Activated CD4-positive, alpha-beta T cell treated with anti-CD3 and anti-CD28 coated beads for 24 hours (primary cell): Measurements from ENCODE around the gene MAGOH.
"Not testable (repeated sequence)": the region's sequence is repeated elsewhere in the genome, so short reads cannot be mapped to it uniquely, and the experiment has no call there.

Experiments
- DNase-seq, 2 donors: peaks; one replicate each; pipeline ENCODE4 v3.0.0-alpha.2; 2020; ENCODE audit warnings: low read depth in 2 of 2

Gene MAGOH

DNA sequence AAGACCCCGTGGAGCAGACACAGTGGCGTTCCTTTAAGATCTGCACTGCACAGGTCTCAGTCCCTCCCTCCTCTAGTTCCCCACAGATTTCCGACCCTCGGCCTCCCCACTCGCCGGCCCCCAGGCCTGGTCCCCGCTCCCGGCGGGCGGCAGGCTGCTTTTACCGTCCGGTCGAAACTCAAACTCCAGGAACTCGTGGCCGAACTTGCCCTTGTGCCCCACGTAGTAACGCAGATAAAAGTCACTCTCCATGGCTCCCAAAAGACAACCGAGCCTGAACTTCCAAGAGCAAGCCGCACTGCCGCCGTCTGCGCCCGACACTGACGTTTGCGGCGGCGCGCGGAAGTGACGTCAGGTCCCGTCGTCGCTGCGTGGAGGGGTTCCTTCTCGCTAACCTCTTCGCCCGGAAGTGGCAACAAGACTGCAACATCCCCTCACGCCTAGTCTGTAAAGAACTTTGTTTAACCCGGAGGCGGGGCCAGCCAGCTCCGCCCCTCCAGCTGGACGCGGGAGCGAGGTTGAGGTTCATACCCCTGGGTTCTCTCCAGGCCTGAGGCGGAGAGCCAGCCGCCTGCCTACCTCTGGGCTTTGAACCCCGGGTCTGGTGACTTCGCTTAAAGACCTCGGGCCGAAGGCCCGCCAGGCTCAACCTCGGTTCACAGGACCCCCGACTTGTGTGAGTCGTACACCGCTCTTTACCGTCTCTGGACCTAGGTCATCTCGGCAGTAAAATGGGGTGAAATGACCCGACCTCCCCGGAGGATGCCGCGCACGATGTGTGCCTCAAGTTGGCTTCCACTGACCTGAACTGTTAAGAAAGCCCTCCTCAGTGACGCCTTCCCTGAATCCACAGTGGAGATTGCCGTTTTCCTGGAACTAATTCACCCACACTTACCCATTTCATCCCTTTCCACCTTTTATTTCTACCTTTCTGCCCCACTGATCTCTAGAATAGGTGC, at the start of gene MAGOH:
MAGOH (minus strand) TSS at position 322 of the 959 bp plus-strand sequence; CDS start at position 252, 70 bp downstream.
- peak; percentile 85 to 92 for DNase-seq

DNA sequence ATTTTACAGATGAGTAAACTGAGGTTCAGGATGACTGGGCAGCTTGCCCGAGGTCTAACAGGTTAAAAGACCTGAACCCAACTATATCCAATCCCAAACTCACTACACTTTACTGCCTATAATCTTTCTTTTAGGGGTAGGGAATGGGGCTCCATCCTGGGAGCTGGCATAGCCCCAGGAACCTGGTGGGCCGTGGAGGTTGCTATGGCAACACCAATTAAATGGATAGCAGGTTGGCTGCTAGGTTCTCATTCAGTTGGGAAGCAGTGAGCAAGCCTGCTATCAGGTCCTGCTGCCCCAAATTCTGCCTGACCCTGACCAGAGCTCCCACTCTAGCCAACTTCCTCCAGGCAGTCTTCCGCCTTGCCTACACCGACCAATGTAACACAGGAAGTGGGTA, 48.6 kb upstream of the MAGOH start:
- DNase-seq, result no peak

DNA sequence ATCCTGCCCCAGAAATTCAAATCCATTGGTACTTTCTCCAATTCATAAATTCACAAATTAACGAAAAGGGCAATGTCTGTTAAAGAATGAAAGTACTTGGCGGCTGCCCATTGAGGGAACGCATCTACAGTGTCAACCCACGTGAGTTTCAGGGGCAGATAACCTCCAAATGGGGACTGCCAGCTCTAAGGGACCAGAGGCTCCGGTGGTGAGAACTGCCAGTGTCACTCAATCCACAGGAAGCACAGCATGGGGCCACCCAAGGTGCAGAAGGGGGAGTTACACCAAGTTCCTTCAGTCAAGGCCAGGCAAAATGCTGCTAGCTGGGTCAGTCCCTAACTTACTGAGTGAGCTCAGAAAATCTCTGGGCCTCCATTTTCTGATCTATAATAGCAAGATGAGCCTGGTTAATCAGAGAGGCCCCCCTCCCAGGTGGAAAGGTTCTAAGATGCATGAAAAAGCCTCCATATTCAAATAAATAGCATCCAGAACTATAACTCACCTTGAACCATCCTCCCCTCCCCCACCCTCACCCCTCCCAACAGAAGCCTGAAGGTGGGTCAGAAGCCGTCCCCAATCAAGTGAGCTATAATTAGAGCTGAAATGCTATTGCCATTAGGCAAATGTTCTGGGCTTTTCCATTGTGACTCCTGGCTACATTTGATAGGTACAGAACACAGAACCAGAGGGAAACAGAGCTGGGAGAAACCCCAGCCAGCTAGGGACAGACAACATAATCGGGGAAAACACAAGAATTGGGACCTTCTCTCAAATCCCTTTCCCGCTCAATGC, 47.8 kb upstream of the MAGOH start:
- DNase-seq, result no peak

DNA sequence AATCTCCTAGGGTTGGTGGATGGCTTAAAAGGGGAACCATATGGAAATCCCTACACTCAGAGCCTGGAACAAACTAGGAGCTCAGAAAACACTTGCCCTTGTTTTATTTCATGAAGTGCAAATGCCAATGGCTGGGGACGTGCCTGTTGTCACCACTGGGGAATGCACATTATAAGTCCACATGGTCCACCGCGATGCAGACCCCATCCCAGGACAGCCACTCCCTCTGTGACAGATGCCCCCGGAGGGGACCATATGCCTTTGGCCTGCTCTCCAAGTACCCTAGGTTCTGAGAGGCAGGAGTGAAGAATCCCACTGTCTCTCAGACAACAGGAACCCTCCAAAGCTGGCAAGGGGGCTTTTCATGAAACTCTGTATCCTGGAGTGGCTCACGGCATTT, 47.2 kb upstream of the MAGOH start:
- no peak for DNase-seq

DNA sequence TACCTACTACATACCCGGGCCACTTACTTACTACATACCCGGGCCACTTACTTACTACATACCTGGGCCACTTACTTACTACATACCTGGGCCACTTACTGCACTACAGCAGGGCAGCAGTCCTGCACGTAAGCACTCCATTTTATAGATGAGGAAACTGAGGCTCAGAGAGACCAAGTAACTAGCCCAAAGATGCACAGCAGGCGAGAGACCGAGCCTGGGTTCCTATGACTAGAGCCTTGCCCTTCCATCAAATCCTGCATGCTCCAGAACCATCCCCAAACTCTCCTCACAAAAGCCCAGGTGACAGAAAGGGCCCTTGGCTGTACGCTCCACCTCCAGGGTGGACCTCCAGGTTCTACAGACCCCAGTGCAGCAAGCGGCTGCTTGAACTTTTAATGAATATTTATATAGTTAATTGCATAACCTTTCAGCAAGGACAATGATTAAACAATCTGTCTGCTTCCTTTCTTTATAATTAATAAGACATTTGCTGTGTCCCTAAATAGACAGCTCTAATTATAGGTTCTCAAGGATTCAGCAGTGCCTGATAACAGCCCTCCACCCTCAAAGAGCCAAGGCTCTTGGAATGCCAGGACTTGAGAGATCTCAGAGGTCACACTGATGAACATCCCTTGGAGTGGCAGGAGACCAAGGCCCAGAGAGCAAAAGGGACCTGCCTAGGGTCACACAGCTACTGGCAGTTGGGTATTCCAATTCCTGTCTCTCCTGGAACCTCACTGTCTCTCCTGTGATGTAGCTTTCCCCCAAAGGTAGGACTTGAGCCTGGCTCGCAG, 46.1 kb upstream of the MAGOH start:
- DNase-seq, result no peak

DNA sequence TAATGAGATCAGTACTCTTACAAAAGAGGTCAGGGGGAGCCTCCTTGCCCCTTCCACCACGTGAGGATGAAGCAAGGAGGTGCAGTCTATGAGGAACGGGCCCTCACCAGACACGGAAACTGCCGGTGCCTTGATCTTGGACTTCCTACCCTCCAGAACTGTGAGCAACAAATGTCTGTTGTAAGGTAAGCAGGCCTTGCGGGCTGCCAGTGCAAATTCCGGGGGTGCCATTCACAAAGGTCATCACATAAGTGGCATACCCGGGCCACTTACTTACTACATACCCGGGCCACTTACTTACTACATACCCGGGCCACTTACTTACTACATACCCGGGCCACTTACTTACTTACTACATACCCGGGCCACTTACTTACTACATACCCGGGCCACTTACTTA, 44.8 kb upstream of the MAGOH start:
- not testable (repeated sequence) for DNase-seq

DNA sequence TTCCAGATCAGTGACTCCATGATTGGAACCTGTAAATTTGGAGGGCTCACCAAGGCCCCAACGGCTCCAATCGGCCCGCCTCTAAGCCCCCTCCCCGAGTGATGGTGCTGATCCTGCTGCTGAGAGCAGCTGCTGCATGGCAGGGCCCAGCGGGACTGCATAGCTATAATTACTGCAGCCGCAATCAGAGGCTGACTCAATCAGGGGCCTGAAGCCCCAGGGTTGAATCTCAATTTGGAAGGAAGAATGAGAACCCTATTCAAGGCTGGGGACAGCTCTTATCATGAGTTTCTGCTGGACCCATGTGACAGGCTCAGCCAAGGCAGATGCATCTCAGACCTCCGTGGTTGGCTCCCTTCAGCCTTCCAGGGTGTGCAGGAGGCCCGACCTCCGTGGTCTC, 42.8 kb upstream of the MAGOH start:
- no peak for DNase-seq

DNA sequence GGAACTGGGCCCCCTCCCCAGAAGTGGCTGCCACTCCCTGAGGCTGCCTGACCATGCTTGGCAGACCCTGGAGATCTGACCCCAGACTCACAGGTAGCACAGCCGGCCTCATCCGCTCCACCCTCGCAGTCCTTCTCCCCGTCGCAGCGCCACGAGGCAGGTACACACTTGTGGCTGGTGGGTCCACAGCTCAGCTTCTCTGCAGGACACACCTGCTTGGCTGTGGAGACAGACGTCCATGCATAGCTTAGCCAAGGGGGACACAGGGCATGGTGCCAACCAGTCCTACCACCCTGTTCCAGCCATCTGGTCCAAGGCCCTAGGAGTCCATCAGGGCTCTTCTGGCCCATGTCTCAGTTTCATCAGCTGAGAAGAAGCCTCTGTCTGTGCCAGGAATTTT, 42.2 kb upstream of the MAGOH start:
- DNase-seq, result no peak

DNA sequence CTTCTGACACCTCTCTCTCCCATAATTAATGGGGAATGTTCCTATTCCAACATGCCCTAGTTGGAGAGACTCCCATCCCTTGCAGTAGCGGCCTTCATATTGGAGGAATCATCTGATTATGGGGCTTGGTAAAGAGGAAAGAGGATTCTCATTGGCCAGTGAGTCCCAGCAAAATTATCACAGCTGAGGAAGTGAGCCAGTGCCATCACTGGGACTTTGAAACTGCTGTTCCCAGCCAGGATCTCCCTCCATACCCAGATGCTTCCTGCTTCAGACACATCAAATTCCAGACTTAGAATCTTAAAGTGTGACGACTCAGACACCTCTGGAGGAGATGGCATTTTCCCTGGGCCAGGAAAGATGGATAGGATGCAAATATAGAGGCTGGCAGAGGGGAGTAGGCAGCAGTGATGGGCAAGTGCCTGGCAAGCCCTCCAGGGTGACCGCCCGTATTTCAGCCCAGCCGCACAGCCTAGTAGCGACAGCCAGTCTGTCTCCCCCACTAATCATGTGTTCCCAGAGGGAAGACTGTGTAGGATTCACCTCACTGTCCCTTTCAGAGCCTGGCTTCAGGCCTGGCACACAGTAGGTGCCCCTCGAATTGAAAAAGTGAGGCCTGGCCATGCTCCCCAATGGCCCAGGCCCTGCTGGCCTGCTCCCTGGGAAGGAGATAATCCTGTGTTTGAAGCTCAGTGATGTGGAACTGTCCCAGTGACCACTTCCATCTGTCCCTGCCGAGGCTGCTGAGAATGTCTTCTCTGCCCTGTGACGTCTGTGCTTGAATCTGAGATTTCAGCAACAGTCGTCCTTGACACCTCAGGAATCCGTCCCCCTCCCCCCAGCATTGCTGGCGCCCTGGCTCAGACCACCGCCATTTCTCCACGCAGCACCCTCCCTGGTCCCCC, 41.2 kb upstream of the MAGOH start:
- no peak for DNase-seq

DNA sequence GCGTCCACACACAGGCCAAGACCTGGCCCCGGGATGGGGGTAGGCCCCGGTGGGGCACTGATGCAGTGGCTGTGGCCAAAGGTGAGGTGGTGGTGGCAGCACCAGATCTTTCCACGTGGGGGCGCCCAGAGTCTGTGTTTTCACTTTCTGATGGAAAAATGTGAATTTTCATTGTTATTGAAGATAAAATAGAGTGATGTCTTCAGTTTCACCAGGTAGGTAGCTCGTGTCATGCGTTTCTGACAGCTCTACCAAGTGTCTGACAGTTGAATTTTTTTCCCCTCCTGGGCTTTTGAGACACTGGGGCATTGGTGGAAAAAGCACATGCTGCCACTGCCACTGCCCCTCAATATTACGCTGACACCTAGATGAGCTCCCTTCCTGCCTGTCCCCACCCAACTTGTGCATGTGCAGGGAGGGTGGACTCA, 40.0 kb upstream of the MAGOH start:
- peak; percentile 64 to 66 for DNase-seq

DNA sequence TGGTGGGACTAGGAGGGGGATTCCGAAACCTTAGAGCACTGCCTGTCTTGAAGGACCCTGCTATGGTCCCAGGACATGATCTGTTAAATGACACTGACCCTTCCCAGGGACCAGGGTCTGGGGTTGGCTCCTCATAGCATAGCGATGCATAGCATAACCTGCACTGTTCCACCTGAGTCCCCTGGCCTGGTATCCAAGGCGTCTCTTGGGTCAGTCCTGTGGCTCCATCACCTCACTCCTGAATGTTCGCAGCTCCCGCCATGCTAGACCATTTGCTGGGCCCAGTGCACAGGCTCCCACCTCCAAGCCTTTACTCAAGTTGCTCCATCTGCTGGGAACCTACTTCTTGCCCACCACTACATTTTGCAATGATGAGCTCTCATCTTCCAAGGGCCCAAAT, 39.0 kb upstream of the MAGOH start:
- no peak for DNase-seq

DNA sequence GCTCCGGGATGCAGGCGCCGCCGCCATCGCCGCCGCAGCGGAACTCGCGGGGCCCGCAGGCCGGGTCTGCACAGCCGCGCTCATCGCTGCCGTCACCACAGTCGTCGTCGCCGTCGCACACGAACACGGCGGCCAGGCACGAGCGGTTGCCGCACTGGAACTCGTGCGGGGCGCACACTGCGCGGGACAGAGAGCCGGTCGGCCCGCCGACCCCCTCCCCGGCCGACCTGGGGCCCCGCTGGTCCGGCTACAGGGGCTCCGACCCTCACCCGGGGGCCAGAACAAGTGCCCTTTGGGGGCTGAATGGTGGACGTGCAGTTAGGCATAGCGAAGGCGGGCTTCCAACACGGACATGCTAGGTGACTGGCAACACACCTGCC, 38.6 kb upstream of the MAGOH start:
- no peak for DNase-seq

DNA sequence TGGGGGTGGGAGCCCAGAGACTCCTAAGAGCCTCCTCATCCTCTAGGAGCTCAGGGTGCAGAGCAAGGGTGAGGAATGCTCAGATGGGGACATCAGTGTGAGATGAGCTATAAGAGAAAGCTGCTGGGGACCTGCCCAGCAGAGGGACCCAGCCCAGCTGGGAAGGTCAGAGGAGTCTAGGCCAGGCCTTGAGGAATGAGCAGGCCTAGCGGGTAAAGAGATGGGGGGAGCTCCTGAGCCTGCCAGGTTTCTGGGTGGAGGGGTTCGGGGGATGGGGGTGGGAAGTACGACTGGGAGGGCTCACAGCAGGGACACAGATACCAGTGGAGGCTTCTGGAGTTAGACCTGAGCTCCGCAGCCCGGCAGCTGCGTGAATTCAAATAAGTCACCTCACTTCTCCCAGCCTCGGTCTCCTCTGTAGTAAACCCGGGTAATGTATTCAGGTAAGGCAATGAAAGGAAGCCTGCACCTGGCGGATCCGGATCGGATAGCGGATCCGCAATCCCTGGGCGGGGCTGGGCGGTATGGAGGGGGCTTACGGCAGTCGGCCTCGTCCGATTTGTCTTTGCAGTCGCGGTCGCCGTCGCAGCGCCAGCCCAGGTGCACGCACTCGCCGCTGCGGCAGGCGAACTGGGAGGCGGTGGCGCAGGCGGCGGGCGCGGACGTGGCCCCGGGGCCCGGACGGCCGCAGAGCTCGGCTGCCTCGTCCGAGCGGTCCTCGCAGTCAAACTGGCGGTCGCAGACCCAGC, 38.0 kb upstream of the MAGOH start:
- DNase-seq, result no peak

DNA sequence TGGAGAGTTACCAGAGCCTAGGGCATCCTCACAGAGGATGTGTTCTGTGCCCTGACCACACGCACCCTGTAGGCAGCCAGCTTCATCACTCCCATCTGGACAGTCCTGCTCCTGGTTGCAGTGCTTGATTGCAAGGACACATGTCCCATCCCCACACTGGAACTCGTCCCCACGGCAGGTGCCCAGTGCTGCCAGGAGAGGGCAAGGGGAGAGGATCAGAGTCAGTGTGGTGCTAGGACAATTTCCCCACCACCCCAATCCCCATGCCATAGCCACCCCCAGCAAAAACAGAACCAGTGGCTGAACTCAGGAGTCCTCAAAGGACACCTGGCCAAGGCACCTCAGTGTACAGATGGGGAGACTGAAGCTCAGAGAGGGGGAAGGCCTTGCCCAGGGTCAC, 37.2 kb upstream of the MAGOH start:
- no peak for DNase-seq

DNA sequence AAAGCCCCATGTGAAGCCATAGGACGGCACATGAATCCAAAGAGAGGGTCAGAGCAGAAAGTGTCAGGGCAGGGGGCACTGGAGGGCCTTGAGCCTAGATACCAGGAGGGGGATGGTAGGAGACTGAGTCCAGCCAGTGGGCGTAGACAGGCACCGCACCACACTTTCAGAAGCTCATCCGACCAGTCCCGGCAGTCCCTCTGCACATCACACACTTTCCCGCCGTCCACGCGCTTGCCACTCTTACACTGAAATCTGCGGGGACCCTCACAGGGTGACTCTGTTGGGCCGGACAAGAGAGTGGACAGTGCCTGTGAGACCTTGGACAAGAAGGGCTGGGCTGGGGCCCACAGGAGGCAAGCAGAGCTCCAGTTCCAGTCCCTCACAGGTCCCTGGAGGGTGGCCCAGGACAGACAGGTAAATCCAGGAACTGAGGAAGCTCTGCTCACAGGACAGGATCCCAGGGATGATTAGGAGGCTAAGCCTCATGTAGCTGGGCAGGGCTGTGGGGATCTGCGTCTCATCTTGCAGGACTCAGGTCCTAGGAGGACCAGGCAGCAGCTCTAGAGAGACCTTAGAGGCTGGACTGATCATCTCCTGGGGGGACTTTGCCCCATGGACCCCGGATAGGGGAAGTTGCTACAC, 36.3 kb upstream of the MAGOH start:
- DNase-seq, result no peak

DNA sequence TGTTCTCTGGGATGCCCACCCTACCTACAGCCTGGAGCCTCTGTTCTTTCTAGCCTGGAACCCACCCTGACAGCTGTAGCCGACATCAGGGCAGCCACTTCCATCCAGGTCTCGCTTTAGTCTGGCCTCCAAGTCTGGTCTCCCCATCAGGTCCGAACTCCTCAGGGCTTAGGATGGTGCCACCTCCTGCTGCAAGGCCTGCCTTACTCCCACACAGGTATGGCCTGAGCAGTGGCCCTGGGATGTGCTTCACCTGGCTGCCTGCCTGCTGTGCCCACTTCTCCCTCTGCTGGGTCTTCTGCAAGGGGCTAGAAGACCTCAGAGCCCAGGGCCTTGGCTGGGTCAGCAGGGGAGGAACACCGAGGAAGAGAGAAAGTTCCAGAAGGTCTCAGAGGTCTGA, 35.7 kb upstream of the MAGOH start:
- DNase-seq, result no peak

DNA sequence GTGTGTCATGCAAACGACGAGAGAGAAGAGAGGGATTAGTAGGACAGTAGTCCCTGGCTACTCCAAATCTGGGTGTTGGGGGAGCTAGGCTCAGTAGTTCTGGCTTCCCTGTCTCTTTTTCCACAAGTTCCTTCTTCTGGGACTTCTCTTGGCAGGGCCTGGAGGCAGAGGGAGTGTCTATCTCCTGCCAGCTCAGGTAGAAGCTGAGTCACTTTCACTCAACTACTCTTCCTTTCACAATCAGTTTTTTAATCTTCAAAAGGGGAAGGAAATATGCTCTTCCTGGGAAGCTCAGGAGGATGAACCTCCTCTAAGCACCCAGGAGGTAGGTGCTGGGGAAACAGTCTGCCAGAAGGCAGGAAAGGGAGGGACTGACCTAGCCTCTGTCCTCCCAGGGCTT, 35.2 kb upstream of the MAGOH start:
- no peak for DNase-seq

DNA sequence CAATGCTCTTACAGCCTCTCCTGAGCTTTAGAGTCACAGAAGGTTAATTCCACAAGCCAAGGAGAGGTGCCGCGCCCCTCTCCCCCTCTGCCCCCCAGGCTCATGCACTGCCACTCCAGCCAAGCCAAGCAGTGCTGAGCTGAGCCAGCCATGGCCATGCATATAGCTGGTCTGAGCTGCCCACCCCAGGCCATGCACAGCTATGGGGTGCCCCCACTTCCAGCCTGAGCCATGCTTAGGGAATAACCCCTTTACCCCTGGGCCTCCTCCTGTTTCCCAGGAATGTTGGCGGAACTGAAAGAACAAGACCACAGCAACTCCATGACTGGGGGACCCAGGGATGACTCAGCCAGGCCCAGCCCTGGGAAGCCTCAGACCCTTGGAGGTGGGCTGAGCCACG, 34.0 kb upstream of the MAGOH start:
- no peak for DNase-seq

DNA sequence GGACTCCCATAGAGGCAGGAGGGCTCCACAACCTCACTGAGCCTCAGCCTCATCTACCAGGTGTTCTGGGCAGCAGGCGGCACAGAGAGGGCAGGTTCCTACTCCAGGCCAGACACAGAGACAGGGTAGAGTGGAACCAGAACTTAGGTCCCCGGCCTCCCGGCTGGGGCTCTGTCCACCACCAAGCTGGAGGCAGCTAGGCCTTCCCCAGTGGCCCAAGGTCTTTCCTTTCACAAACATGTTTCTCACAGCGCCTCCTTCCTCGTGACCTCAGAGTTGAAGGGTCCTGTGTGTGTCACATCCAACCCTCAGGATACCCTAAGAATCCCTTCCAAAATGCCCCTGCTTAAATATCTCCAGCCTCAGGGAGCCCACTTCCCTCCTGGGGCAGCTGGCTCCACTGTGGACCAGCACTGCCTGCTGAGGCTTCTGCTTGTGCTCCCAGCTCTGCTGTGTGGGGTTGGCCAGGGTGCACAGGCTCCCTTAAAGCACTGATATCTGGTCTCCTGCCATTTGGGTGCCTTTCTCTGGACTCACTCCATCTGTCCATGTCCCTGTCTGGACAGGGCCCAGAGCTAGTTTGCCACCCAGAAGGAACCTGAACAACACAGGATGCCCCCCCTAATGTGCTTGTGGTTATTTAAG, 33.2 kb upstream of the MAGOH start:
- DNase-seq, result no peak
